Ammon's horn (tissue), 1 donor: ENCODE measurements around the gene MFF.

Experiments
- DNase-seq: peaks from one replicate; pipeline ENCODE4 v3.0.0-alpha.2; 2016; ENCODE audit warnings: low spot score

The MFF gene

DNA sequence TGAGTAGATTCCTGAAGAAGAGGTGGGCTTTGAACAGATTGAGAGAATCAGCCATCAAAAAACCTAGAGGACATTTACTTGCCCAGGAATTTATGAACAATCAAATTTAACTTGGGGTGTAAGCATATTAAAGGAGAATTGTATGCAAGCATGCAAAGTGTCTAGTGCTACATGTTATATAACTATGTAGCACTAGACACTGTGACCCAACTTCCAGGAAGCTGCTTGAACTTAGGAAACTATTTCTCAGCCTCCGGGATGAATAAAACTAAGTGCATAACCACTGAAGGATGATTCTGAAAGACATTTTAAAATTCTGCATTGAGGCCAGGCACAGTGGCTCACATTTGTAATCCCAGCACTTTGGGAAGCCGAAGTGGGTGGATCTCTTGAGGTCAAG, 12.4 kb downstream of the MFF start:
- no peak for DNase-seq

DNA sequence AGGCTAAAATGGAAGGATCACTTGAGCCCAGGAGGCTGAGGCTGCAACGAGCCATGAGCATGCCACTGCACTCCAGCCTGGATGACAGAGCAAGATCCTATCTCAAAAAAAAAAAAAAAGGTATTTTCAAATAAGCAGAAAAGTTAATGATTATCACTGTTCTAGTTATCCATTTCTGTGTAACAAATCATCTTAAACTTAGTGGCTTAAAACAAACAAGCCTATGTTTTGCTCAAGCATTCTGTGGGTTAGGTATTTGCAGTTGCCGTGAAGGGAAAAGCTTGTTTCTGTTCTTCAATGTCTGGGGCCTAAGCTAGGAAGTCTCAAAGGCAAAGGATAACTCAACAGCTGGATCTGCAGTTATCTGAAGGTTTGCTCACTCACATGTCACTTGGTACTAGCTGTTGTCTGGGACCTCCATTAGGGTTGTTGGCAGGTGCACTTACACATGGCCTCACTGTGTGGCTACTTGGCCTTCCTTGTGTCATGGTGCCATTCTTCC, 14.1 kb downstream of the MFF start:
- DNase-seq, result no peak

DNA sequence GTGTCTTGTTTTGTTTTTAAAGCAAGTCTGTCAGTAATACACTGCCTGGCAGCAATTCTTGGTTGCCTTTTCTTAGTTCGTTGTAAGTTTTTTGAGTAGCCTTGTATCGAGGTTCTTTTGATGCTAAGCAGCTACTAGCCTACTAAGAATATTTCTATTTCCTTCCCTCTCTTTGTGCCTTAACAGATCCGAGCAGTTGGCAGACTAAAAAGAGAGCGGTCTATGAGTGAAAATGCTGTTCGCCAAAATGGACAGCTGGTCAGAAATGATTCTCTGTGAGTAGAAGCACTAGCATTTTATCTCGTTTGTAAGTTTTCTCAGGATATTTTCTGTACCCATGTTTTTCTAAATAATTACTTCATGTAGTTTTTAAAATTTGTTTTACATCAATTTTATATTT, 15.1 kb downstream of the MFF start:
- peak; percentile 54 for DNase-seq

DNA sequence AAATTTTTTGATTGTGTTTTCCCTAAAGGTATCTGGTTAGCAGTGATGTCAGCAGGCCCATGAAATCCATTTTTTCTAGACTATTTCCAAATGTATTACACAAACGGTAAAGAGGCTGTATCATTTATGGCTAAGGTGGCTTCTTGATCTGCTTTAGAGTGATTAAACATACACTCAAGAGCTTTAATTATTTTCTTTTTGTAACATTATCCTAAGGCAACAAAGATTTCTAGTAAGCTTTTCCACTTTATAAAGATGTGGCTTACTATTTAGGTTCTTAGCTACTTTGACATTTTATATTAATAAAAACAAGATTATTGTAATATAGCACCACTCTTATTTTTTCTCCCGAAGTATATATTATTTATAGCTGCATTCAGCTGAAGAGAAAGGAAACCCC, 16.5 kb downstream of the MFF start:
- DNase-seq, result no peak

DNA sequence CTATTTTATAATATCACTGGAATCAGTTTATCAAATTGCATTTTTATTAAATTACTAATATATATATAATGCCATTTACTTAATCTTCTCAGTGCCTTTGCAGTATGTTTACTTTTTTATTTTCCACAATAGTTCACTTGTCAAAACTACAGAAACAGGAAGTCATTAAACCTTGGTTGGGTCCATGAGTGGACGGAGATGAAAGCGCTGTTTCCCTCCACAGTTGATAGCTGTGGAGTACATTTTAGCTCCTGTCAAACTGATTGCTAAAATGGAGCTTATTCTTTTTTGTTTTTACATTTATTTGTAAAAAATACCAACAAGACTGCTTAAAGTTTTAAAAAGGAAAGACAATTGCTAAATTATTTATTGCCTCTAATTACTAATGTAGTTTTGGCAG, 19.2 kb downstream of the MFF start:
- no peak for DNase-seq

DNA sequence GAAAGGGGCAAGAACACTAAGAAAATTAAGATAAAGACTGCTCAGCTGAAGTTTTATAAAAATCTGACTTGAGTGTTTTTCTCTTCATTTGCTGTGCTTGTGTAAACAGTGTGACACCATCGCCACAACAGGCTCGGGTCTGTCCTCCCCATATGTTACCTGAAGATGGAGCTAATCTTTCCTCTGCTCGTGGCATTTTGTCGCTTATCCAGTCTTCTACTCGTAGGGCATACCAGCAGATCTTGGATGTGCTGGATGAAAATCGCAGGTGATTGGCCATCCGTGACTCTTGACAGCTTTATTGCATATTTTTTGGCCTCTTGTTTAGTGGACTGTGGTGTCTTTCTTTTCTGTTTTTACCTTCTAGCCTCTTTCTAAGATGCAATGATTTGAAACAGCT, 22.1 kb downstream of the MFF start:
- no peak for DNase-seq

DNA sequence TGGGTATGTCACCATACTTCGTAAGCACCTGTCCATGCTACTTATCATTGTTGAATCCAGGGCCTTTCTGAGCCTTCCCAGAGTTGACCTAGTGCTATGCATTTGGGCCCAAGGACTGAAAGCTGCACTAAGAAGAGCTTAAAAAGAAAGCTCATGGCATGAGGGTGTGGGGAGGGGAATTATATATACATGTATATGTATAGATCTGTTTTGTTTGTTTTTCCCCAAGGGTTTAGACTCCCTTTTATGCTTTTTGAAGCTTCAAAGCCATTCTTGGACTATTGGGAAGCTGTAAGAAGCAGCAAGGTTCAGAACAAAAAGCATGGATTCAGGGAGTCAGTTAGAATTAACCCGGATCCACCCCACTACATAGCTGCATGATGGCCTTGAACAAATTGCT, 23.3 kb downstream of the MFF start:
- DNase-seq, result no peak

DNA sequence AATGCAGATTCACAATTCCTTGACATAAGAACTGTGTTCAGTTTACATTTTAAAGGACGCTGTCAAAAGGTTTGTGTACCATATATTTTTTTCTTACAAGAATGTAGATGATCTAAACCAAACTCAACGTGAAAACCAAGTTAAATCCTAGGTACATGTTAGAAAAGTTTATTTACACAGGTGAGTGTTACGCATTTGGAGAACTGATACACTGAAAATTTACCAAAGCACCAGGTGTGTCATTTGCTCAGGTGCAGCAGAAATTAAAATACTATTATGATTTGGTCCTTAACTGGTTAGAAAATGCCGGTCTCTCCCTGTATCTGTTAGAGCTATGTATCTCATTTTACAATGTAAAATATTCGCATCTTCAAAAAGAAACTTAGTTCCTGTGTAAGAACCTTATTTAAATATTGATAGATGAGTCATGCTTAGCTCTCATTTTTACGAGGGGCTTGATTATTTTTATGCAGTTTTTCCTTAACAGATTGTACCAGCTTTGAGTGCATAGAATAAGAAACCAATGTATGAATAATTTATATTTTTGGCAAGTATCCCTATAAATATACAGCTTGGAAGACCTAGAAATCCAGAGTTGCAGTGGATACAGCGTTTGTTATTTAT, 25.1 kb downstream of the MFF start:
- DNase-seq, result no peak

DNA sequence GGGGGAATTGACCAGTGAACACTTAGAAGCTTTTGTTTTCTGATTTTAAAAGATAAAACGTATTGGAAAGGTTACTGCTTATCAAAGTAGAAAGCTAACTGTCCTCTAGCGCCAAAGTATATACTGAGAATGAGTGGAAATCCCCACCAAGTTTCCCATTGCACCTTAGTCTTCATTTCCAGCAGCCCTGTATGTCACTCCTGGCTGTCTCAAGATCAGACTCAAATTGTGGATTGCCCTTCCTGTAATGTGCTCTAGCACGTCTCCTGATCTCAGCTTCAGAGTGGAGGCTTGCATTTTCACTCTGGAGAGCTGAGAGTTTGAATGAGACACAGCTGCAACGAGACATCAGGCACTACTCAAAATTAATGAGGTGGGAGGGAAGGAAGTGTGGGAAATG, 26.6 kb downstream of the MFF start:
- DNase-seq, result no peak

DNA sequence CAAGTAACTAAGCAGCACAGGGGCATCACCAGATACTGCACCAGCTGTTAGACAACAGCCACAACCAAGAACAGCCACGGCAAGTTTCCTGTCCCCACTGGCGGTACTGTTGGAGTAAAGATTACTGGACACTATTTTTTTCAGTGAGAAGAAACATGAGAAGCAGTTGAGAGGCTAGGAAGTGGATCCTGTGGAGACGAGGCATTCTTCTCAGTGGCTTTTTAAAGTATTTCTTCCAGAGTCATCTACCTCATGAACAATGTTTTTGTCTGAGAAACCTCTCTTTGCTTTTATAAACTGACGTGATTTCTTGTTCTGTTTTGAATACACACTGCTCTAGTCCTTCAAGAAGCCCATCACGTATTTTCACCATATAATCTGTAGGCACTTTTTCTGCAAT, 35.3 kb downstream of the MFF start:
- DNase-seq, result no peak

DNA sequence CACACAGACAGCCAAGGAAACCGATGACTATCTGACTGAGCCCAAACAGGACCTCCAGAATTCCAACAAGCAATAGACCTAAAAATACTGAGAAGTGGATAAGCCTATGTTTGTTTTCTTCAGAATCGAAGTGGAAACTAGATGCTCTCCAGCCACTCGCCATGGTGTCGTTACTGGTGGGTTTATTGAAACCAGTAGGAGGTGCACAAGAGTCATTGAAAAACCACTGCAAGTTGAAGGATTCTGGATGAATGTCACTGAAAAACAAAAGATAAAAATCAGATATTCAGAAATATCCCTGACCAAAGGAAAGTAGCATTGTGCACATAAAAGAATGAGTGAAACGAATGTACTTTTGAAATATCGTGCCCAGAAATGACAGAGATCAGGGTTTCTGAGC, 38.7 kb downstream of the MFF start:
- DNase-seq, result no peak

DNA sequence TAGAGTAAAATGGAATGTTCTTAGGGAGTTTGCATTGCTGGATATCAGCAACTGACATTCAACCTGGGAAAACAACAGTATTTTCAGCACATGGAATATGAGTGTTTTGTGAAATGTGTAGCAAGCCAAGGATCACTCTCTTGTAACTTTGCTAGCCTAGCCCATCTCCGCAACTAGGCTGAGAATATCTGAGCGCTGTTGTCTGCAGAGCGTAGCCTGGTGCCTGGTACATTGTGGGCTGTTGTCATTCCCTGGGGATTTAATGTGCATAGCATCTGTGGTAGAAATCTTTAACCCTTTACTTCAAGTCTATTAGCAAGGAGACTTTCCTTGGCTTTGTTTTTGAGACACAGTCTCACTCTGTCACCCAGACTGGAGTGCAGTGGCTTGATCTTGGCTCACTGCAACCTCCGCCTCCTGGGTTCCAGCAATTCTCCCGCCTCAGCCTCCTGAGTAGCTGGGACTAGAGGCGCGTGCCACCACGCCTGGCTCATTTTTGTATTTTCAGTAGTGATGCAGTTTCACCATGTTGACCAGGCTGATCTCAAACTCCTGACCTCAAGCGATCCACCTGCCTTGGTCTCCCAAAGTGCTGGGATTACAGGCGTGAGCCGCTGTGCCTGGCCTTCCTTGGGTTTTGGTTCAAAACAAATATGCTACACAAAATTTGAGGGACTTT, 39.7 kb downstream of the MFF start:
- peak; percentile 63 for DNase-seq

DNA sequence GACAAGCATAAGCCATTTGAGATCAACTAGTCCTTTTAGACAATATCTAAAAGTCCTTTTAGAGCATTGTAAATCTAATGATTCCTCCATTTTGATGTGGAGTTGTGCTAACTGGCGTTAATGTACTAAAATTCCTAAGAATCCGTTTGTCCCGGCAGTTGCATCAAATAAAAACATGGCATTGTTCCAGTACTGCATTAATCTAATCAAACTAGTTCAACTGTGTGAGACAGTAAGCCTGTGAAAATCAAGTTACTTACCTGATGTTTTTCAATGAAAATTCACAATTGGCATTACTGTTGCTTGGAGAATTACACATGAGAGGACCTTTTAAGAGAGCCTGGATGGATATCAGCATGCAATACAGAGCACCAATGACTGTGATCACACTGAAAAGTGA, 40.8 kb downstream of the MFF start:
- DNase-seq, result no peak

DNA sequence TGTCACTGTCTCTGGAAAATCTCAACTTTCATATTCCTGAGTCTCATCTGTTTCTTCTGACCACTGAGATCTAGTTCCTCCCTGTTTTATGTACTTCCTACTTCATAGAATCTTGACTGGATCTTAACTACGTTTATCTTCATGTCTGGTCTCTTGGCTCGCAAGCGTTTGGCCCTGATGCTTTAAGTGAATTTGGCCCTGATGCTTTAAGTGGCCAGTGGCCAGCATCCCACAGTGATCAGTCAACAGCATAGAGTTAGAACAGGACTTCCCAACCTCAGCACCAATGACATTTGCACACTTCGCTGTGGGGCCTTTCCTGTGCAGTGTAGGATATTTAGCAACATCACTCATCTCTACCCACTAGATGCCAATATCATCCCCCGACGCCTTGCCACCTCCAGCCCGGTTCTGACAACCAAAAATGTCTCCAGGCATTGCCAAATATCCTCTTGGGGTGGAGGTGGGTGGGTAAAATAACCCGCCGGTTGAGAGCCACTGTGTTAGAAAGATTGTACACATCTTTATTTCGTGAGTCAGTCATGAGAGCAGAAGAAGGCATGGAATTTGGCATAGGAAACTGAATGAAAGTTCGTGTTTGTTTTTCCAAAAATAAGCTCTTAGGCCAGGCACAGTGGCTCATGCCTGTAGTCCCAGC, 41.8 kb downstream of the MFF start:
- no peak for DNase-seq

DNA sequence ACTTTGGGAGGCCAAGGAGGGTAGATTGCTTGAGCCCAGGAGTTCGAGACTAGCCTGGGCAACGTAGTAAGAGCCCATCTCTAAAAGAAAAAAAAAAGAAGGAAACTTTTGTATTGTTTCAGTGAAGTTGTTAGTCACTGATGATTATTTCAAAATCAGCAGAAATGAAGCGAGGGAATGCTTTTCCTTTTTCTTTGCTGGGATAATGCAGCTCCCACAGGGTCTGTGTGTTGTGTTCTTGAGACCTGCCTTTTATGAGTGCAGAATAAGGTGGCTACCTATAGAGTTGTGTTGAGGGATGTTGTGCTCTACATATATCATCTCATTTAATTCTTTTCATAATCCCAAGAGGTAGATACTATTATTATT, 42.4 kb downstream of the MFF start:
- DNase-seq, result no peak

DNA sequence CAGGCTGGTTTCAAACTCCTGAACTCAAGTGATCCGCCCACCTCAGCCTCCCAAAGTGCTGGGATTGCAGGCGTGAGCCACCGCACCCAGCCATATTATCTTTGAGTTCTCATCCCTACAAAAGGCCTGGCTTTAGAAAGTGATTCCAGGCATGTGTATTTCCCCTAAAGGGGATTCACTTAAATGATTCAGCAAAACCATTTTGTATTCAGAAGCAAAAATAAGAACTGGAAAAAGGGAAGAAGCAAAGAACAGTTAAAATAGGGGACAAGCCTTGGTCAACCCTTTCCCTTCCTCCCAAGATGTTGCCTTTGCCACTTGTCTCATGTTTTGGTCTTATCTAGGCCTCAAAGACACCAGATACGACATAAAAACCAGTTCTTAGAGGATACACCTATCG, 43.5 kb downstream of the MFF start:
- DNase-seq, result no peak

DNA sequence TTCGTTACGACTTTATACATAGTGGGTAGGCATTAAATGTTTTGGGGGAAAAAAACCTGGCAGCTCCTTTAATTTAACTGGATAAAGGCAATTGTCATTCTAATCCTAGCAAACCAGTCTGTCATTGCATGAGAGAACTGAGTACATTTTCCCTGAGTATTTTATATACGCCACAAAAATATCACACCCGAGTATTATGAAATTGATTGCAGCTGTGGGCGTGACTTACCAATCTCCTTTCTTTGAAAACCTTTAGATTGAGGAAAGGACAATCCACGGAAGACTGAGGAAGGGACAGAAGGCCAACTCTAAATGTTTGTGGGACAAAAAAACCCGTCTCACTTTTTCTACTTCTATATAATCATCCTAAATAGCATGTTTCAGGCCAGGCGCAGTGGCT, 45.0 kb downstream of the MFF start:
- no peak for DNase-seq

DNA sequence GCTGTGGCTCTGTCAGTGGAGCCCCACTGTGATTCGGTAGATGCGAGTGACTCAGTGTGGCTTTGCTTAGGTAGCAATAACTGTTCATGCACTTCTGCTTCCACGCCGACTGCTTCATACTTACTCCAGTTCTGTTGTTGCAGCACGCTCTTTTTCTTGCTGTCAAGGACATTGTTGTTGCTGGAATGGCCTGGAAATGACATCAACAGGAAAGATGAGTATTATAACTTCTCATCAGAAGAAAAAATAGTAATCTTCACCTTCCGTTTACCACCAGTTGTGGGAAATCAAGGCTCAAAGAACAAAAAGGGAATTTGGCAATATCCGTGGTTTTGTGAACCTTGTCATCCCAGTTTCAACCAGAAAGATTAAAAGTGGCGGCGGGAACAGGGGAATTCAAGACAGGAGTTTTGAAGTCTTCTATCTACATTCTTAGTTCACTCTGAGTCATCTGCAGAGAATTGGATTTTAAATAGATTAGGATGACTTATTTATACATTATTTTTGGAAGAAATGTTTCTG, 45.8 kb downstream of the MFF start:
- no peak for DNase-seq

DNA sequence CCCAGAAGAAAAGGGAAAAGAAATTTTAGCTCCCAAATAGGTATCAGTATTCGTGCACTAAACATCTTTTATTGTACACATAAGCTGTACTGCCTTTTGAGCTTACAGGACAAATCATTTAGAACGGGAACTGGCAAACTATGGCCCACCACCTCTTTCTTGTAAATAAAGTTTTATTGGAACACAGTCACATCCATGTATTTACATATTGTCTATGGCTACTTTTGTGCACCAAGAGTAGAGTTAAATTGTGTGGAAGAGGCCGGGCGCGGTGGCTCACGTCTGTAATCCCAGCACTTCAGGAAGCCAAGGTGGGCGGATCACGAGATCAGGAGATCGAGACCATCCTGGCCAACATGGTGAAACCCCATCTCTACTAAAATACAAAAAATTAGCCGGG, 48.3 kb downstream of the MFF start:
- no peak for DNase-seq

DNA sequence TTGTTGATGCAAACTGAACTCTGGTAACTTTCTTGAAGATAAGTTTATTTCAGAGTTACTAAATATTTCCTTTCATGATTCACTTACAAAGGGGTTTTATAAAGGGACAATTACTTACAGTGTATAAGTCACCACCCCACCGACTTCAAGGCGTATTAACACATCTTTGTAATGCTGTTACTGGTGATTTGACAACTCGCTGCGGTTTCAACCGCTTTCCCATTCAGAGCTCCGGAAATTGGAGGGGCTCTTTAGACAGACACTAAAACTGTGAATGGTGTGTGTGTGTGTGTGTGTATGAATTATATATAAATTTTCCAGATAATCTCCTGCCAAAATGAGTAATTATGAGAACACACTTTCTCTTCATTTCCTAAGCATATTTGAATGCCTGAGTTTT, 49.1 kb downstream of the MFF start:
- DNase-seq, result no peak

DNA sequence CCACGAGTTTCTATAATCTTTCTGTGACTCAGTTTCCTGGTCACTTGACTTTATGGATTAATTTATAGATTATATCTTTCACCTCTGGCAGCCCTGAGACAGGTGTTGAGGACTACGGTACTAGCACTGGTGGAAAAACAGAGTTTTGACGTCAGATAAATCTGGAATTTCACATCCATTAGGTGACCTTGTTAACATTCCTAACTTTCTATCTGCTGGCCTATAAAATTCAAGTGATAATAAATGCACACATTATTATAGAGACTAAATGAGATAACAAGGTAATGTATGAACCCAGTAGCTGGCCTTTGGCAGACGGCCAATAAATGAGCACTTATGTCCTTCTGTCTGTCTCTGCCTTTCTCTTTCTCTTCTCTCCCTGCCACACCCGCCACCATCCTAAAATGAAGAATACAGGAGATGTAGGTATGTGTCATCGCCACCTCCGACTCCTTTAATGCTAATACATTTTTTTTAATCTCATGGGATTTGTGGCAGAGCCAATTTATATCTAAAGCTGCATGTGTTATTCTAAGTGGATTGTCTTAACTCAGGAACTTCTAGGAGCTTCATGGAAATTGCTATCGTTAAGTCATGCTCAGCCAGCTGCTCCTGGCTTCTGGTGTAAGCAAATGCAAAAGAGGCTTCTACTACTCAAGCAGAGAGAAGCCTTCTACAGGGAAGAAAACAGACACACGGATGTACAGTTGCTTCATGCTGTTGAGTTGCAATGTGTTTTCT, 51.8 kb downstream of the MFF start:
- peak; percentile 36 for DNase-seq

DNA sequence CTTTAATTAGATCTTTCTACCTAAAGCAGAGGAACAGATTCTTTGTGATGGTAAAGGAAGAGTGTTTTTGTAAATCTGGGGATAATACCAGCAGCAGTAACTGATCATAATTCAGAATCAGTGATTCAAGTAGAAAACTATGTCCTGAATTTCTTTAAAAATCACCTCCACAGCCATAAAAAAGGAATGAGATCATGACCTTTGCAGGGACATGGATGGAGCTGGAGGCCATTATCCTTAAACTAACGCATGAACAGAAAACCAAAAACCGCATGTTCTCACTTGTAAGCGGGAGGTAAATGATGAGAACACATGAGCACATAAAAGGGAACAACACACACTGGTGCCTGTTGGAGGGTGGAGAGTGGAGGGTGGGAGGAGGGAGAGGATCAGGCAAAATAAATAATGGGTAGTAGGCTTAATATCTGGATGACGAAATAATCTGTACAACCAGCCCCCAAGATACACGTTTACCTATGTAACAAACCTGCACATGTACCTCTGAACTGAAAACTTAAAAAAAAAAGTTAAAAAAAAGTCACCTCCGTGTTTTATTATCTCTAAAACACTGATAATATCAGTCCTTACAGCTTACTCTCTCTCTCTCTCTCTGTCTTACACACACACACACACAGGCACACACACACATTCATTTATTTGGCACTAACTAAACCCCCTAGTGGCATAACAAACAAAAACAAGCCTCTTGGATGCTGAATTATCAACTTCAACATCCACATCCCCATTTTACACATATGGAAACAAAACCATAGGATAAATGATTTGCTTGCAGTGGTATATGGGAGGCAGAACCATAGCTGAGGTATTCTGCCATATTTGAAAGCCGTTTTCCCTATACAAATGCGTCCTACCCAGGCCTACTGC, 52.7 kb downstream of the MFF start:
- no peak for DNase-seq
